Urinary bladder (tissue), 4 donors: Measurements from ENCODE around the gene CDT1. TPM values are rescaled to one million over a fixed set of nuclear protein-coding genes. Genes with fewer than 3 reads are reported as not detected.

ENCODE experiments used
- DNase-seq: peaks from one replicate; pipeline ENCODE4 v3.0.0-alpha.2; 2015; ENCODE audit errors: extremely low spot score
- H3K27ac ChIP-seq: one replicate; pipeline ENCODE4 v1.5.1; 2013; ENCODE audit warnings: low read depth, mild to moderate bottlenecking, moderate library complexity
- H3K36me3 ChIP-seq: one replicate; pipeline ENCODE4 v1.6.1; 2013; ENCODE audit warnings: mild to moderate bottlenecking, moderate library complexity; ENCODE audit not compliant: insufficient read depth
- H3K4me1 ChIP-seq: one replicate; pipeline ENCODE4 v1.6.1; 2013; ENCODE audit warnings: mild to moderate bottlenecking, moderate library complexity; ENCODE audit not compliant: insufficient read depth
- H3K4me3 ChIP-seq: one replicate; pipeline ENCODE4 v1.5.1; 2013; ENCODE audit warnings: low read depth, low read length
- WGBS: extraction: QIAGEN DNeasy Blood & Tissue Kit; methylation state at CpG from one replicate; pipeline ENCODE4 v1.1.7; 2013; 5-methylcytosine and 5-hydroxymethylcytosine counted together
- polyA plus RNA-seq: library from polyadenylated mRNA; stranded (reverse); fragments of 200-250 nt; gene quantifications from one replicate; pipeline ENCODE4 v1.2.3, GENCODE V29; 2013
- total RNA-seq: library from RNA; depleted of rRNA; stranded (reverse); fragments of >200 nt; gene quantifications from one replicate; pipeline ENCODE4 v1.2.3, GENCODE V29; 2014
- donor health status: healthy with polysubstance abuse.
- donor health status: healthy.

The CDT1 gene
- total and polyA plus RNA-seq, 2 donors, result 1.5 to 4.0 TPM

DNA sequence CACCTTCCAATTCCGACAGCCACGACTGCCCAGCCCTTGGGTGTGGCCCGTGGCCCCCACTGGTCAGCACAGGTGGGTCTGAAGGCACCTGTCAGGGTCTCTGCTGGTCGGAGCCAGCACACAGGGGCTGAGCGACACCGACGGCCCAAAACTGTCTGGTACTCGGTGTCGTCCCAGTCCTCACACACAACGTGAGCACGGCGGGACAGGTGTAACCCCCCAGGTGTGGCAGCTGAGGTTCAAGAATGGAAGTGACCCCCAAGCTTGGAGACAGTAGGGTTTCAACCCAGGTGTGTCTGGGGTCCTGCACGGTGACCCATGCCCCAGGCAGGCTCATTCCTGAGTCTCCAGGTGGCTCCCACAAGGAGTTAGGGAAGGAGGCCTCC is 52.1 kb downstream of the CDT1 start:
- Histone ChIP-seq H3K36me3 (no peaks in the 10 kb centered on the region), H3K4me3 (no peak overlapping the region), H3K27ac (no peak overlapping the region), H3K4me1 (peaks cover 4% of the 10 kb centered on the region)
- 85% methylated on average over 13 of the region's 13 CpGs for WGBS
- no peak for DNase-seq

DNA sequence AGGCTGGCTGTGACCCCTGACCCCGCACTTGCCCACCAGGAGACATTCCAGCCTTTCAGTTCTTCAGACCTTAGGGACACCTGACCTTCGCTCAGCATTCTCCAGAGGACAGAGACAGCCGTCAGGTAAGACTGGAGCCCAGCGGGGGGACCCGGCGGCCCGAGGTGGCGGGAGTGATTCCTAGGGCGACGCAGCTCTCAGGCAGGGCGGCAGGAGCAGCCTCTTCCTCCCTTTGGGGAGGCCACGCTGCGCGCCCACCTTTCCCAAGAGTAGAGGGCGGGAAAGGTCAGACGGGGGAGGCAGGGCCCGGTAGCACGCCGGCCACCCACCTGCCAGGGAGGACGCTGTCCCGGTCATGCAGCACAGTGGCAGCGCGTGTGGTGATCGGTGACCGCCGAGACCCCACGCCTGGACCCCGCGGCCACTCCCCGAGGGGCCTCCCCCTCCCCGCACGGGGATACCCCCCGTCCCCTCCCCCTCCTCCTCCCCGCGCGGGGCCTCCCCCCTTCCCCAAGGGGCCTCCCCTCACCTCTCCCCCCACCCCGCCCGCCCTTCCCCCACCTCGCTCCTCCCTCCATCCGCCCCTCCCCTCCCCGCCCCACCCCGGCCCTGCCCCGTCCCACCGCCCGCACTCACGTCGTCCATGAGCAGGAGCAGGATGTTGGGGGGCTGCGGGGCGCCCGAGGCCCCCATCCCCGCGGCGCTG is 52.7 kb downstream of the CDT1 start:
- Histone ChIP-seq H3K27ac (no peak overlapping the region), H3K4me3 (peak overlapping the region; percentile 68), H3K36me3 (peaks cover under 1% of the 10 kb centered on the region), H3K4me1 (peaks cover 4% of the 10 kb centered on the region)
- WGBS, result 8% methylated on average over 48 of the region's 53 CpGs
- DNase-seq, result no peak

DNA sequence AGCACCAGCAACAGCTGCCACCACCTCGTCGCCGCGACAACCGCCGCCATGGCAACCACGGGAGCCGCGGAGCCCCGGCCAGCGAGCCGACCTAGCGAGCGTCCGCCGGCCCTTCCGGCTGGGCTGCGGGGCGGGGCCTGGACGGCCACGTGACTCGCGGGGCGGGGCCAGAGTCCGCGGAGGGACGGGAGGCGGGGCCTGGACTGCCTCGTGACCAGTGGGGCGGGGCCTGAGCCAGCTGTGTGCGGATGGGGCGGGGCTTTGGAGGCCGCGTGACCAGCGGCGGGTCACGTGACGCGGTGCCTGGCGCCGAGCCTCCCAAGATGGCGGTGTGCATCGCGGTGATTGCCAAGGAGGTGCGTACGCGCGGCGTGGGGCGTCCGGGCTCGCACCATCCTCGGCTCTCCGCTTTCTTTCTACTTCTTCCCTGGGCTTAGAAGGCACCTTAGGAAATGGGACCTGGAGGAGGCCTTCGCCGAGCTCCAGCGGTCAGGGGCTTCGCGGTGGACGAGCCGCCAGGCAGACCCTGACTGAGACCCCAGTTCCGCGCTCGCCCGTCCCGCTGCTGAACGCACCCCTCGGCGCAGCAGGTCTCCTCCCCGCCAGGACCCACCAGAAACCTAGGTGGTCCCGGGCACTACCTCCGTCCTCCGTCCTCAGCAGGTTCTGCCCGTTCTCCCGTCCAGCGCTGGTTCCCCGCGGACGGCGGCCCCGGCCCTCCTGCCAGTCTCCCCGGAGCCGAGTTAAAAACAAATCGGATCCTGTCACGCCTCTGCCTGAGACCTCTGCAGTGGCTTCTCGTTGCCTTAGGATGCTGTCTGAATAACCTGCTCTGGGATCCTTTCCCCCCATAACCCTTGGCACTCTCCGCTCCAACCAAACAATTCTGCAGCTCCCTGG is 53.5 kb downstream of the CDT1 start, which contains the start of the genes GALNS and TRAPPC2L:
TSS of gene GALNS (minus strand) at position 120 of the 900 bp plus-strand sequence. CDS start at position 50, 70 bp downstream.
TSS of gene TRAPPC2L (plus strand) at position 300 of the 900 bp plus-strand sequence. CDS start at position 324, 24 bp downstream.
- peak; percentile 90 for DNase-seq
- Histone ChIP-seq H3K4me1 (peaks cover 4% of the 10 kb centered on the region), H3K36me3 (peaks cover 4% of the 10 kb centered on the region), H3K4me3 (peak within 1 kb of the TSS; percentile 88), H3K27ac (peak within 1 kb of the TSS; percentile 74)
- WGBS, result under 1% methylated on average over 87 of the region's 87 CpGs

DNA sequence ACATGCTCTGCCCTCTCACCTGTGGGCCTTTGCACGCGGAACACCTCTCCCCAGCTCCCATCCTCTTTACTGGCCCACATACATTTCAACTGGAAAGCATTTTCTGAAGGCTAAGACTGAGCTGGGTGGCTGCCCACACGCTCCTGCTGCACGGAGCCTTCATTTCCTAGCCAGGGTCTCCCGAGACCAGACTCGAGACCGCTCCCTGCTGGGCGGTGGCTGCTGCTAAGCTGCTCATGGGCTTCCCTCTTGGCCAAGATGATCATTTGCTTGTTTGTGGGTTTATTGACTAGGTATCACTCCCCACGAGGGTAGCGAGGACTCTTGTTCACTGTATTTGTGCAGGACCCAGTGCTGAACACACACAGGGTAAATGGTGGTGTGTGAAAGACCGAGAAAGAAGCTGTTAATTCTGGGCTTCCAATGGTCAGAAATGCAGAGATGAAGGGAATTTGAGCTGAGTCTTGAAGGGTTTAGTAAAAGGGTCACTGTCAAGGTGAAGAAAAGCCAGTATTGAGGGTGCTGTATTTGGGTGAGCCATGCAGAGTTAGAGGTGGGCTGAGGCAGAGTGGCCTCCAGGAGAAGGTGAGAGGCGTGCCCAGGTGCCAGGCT is 54.2 kb downstream of the CDT1 start:
- H3K4me3 ChIP-seq, result peak overlapping the region; percentile 88
- H3K27ac ChIP-seq, result no peak overlapping the region
- peaks cover 4% of the 10 kb centered on the region for H3K36me3 ChIP-seq
- no peak for DNase-seq
- 17% methylated on average over 12 of the region's 12 CpGs for WGBS
- peaks cover 4% of the 10 kb centered on the region for H3K4me1 ChIP-seq

Other genes with a start within 250 kb of the CDT1 start
- gene ZC3H18, start 233.4 kb upstream of the CDT1 start, total RNA-seq, result 13.9 TPM
- gene ZC3H18, start 233.4 kb upstream of the CDT1 start, polyA plus RNA-seq, result 29.5 TPM
- not detected for gene IL17C, start 165.2 kb upstream of the CDT1 start, total RNA-seq
- 0.13 TPM for gene IL17C, start 165.2 kb upstream of the CDT1 start, polyA plus RNA-seq
- gene CYBA, start 152.7 kb upstream of the CDT1 start, total RNA-seq, result 90.4 TPM
- 145 TPM for gene CYBA, start 152.7 kb upstream of the CDT1 start, polyA plus RNA-seq
- gene MVD, start 140.7 kb upstream of the CDT1 start, total RNA-seq, result 14.8 TPM
- gene MVD, start 140.7 kb upstream of the CDT1 start, polyA plus RNA-seq, result 35.7 TPM
- not detected for gene SNAI3, start 117.3 kb upstream of the CDT1 start, total RNA-seq
- 0.82 TPM for gene SNAI3, start 117.3 kb upstream of the CDT1 start, polyA plus RNA-seq
- 10.0 TPM for gene RNF166, start 97.4 kb upstream of the CDT1 start, total RNA-seq
- gene RNF166, start 97.4 kb upstream of the CDT1 start, polyA plus RNA-seq, result 19.6 TPM
- 6.8 TPM for gene CTU2, start 97.3 kb upstream of the CDT1 start, total RNA-seq
- 15.4 TPM for gene CTU2, start 97.3 kb upstream of the CDT1 start, polyA plus RNA-seq
- gene PIEZO1, start 18.6 kb upstream of the CDT1 start, total RNA-seq, result 62.0 TPM
- 205 TPM for gene PIEZO1, start 18.6 kb upstream of the CDT1 start, polyA plus RNA-seq
- 28.8 TPM for gene APRT, start 8.1 kb downstream of the CDT1 start, total RNA-seq
- gene APRT, start 8.1 kb downstream of the CDT1 start, polyA plus RNA-seq, result 167 TPM
- gene GALNS, start 53.2 kb downstream of the CDT1 start, total RNA-seq, result 14.6 TPM
- gene GALNS, start 53.2 kb downstream of the CDT1 start, polyA plus RNA-seq, result 23.0 TPM
- 18.7 TPM for gene TRAPPC2L, start 53.3 kb downstream of the CDT1 start, total RNA-seq
- gene TRAPPC2L, start 53.3 kb downstream of the CDT1 start, polyA plus RNA-seq, result 43.3 TPM
- not detected for gene PABPN1L, start 62.9 kb downstream of the CDT1 start, total RNA-seq
- gene PABPN1L, start 62.9 kb downstream of the CDT1 start, polyA plus RNA-seq, result not detected
- gene CBFA2T3, start 173.4 kb downstream of the CDT1 start, total RNA-seq, result 1.5 TPM
- 6.2 TPM for gene CBFA2T3, start 173.4 kb downstream of the CDT1 start, polyA plus RNA-seq